Central memory CD8-positive, alpha-beta T cell (primary cell): ENCODE results near the gene CHML.

ENCODE experiments used
- ATAC-seq: fragments of 150-1000 bp; cut with Tn5 transposase; replicated peaks from 2 replicates; pipeline ENCODE4 v1.10.0; 2022; ENCODE audit warnings: mild to moderate bottlenecking, moderate FRiP score, moderate number of reproducible peaks; ENCODE audit not compliant: poor library complexity, severe bottlenecking; ENCODE audit errors: extremely low read depth
- DNase-seq, 2 donors: peaks; one replicate each; pipeline ENCODE4 v3.0.0; 2021; ENCODE audit warnings: low spot score in 2 of 2
- H3K27ac Mint-ChIP-seq: one replicate; pipeline ENCODE4 v1.8.0; 2022; ENCODE audit warnings: low read depth, mild to moderate bottlenecking, moderate library complexity, mixed read lengths
- H3K27me3 Mint-ChIP-seq: one replicate; pipeline ENCODE4 v1.8.0; 2022; ENCODE audit warnings: mixed read lengths
- H3K36me3 Mint-ChIP-seq: one replicate; pipeline ENCODE4 v1.8.0; 2022; ENCODE audit warnings: mild to moderate bottlenecking, moderate library complexity, mixed read lengths; ENCODE audit not compliant: insufficient read depth
- H3K4me1 Mint-ChIP-seq: one replicate; pipeline ENCODE4 v1.8.0; 2022; ENCODE audit warnings: mixed read lengths
- H3K4me3 Mint-ChIP-seq: one replicate; pipeline ENCODE4 v1.8.0; 2022; ENCODE audit warnings: mild to moderate bottlenecking, moderate library complexity, mixed read lengths
- H3K9me3 Mint-ChIP-seq: one replicate; pipeline ENCODE4 v1.8.0; 2022; ENCODE audit warnings: mixed read lengths

CHML gene

DNA sequence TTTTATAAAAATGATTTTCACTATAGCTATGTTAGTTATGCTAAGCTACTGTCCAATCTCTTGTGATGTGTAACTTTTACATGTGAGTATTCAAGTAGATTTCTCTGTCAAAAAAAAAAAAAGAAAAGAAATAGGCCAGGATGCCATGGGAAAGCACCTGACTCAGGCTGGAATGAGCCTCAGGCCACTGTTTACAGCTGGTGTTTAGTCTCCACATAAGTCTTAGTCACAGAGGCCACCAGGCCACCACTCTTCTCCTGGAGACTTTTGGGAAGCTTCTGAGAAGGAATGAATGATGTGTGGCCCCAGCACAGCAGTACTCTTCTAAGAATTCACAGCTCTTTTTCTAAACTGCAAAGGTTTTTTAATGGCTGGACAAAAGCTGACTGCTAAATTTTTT is 48.9 kb downstream of the CHML start:
- Mint-ChIP-seq H3K27me3 (no peaks in the 10 kb centered on the region), H3K27ac (no peak overlapping the region), H3K36me3 (peaks cover 3% of the 10 kb centered on the region), H3K9me3 (no peaks in the 10 kb centered on the region), H3K4me1 (no peaks in the 10 kb centered on the region), H3K4me3 (no peak overlapping the region)
- no peak for DNase-seq
- ATAC-seq = no peak

- Mint-ChIP-seq H3K27ac (no peak overlapping the region), H3K36me3 (peaks cover 1% of the 10 kb centered on the region), H3K27me3 (no peaks in the 10 kb centered on the region), H3K4me1 (no peaks in the 10 kb centered on the region), H3K9me3 (no peaks in the 10 kb centered on the region), H3K4me3 (no peak overlapping the region)
- ATAC-seq (no peak), DNase-seq (no peak)
These were observed 49.5 kb downstream of the CHML start for GRCh38 chr1:241590719-241591118.
